Stimulated activated CD8-positive, alpha-beta memory T cell treated with anti-CD3 and anti-CD28 coated beads, Interleukin-7, amount 100 ng/mL, for 1 hour (primary cell): ENCODE results near the gene LSG1.

Experiments
- DNase-seq, 2 donors: peaks; one replicate each; pipeline ENCODE4 v3.0.0-alpha.2; 2020; ENCODE audit warnings: low read depth in 2 of 2

The LSG1 gene

DNA sequence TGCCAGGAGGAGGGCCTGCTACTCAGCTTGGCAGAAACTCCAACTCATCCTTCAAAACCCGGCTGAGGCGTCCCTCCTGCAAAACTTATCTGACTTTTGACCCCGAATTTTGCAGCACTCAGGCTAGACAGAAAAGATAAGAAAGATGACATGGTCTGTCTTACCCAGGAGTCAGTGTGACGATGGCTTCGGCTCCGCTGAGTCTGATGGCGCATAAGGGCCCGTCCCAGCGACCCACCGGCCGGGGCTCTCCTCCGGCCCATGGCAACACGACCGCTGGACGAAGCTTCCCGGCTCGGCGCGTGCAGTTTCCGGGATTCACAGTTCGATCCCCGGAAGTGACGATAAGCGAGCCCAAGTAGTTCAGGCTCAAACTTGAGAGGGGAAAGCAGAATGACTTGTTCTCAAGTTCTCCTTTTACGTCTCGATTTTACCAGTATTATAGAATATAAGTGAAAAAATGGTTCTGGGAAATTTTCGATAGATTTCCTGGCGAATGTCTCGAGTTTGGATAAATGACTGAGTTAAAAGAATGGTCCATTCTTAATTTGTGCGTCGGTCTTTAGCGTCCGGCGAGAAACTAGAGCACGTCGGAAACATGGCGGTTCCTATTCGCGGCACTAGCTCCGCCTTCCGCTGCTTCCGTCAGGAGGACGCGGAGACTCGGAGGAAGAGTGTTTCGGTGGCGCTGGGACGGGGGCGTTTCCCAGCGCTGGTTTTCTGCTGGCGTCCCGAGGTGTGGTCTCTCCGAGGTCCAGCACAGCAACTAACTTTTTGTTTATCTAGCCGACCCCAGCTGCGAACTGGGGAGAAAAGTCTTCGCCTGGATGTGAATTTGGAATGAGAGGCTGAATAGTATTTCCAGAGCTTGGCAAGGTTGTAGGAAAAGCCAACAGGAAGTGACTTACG is at the start of gene LSG1:
TSS of gene LSG1 (minus strand) at position 292 of the 909 bp plus-strand sequence. CDS start at position 263, 29 bp downstream.
- DNase-seq, result peak; percentile 76 to 83

DNA sequence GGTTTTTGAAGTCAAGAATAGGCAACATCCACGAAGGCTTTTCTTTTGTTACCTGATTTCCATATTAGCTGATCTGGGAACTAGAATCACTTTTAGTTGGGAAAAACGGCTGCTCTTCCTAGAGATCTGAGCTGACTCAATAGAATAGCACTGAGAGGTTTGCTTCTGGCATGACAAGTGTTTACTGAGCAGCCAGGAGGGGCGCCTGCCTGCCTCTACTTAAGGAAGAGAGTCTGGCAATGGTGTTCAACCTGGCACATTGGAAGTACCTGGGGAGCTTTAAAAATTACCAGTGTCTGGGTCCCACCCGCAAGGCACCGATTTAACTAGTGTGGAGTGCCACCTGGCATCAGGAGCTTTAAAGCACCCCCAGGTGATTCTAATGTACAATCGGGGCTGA is 48.1 kb upstream of the LSG1 start:
- no peak for DNase-seq

DNA sequence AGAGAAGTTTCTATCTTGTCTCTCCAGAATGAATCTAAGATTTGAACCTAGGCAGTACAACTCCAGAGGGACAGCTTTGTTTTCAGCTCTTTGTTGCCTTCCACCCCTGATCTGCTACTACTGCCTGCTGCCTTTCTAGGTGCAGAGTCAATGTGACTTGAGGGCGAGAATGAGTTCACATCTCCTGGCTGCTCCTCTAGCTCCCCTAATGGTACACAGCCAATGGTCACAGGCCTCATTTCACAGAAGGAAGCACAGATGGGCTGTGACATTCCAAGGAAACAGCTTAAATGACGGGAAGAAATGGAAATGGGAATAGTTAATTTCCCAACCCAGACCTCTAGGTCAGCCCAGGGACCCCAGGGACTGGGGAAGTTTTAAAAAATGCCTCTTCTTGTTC is 46.1 kb upstream of the LSG1 start:
- no peak for DNase-seq

DNA sequence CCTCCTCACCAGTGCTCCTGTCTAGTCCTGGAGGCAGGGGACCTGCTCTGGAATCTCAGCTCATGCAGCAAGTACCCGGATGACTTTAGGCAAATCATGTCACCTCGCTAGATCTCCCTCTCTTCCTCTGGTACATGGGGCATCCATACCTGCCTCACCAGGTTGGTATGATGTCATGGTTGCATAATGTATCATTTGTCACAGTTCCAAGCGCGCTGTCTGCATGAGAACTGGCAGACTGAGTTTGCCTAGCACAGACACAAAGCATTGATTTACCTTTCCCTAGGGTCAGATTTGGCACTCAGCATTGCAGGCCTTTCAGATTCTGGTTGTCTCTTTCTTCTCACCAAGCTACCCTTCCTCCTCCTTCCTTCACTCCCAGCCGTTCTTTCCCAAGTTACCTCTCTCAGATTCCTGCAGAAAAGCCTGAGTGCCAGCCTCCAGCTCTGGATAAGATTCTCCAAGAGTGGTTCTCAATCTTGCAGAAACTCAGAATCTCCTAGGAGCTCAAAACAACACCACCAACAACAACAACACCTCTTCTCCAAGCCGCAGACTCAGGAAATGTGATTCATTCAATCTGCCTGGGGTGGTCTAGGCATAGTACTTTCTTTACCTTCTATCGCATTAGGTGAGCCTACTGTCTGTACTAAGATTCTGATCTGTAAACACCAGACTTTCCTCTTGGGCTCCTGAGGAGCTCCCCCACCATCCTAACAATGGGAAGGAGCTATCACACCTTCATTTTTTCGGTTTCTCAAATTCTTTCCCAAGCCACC is 43.2 kb upstream of the LSG1 start:
- DNase-seq, result peak in 1 of 2 donors; percentile 11

DNA sequence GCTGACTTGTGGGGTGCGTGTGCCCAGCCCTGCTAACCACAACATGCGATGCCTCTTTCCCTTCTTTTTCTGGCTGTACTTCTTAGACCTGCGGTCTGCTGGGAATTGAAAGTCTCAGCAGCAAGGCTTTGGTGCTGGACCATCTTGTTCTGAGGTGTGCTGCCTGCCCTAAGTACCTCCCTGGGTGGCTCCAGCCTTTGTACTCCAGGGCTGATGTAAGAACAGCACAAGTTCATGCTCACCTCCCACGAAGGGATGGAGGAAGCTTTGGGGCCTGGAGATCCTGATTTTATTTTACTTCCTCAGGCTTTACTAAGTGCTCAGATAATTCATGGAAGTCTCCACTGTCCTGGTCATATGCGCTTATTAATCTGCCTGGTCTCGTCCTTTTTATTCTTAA is 42.6 kb upstream of the LSG1 start:
- no peak for DNase-seq

DNA sequence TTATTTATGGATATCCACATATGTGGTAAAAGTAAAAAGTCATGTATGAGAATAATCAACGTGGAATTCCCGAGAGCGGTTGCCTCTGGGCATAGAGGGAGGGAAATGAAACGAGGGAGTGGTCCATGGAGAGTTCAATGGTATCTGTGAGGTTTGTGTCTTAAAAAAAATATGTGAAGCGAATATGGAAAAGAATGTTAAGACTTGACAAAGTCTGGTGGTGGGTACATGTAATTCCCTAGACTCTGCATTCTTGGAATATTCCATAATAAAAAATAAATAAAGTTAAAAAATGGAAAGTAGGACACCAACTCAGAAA is 42.1 kb upstream of the LSG1 start:
- DNase-seq, result no peak

DNA sequence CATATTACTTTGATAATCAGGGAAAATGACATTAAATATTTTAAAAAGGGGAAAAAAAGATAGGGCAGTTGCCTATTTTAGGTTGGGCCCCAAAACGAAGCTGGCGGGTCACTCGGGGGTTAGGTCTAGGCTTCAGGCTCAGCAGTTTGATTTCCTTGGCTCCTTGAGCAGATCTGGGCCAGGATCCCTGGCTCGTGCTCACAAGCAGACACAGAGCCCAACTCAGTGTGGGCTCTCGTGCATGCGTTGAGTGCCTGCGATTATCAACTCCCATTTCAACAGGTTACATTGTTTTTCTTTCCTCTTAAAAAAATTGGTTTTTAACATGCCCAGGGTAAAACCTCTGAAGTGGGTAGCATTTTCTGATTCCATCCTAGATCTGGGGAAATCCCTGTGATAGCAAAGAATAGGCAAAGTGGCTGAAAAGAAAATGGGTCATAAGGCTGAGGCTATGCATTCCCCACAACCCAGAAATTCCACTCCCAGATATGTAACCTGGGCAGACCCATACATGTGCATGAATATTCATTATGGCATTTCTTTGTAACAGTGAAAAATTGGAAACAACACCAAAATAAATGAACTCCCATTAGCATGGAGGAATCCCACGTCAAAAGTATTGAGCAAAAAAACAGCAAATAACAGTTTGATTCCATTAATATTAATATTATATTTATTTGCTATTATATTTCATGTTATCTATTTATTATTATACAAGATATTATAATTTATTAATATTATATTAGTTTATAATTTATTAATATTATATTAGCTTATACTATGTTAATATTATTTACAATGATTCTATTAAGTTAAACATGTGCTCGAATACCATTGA is 41.5 kb upstream of the LSG1 start:
- DNase-seq, result no peak

DNA sequence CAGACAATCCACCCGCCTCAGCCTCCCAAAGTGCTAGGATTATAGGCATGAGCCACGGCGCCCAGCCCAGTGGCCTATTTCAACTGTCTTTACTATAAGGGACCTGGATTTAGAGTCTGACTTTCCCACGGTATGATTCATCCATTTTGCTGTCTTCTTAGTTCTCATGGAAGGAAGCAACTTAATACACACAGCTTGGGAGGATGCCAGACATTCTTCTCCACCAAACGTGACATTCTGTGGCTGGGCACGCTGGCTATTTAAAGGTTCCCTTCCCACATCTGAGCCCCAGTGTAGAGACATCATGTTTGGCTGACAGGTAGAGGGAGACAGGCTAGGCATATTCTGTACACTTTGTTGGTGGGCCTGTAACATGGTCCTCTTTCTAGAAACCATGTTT is 39.9 kb upstream of the LSG1 start:
- DNase-seq, result no peak

DNA sequence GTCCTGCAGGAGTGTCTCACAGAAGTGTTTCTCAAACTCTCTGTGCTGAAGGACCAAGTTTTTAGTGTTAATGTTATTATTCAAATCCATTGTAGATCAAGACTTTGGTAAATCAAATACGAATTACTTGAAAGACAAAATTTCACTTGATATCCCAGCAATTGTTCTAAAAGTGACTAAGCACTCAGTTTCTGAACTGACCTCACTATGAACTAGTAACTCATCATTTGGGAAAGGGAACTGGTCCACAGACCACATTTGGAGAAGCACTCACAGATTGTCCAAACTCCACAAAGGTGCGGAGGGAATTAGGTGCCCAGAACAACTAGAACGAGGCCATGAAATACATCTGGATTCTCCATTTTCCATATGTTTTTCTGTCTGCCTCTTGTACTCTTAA is 39.3 kb upstream of the LSG1 start:
- DNase-seq, result no peak

DNA sequence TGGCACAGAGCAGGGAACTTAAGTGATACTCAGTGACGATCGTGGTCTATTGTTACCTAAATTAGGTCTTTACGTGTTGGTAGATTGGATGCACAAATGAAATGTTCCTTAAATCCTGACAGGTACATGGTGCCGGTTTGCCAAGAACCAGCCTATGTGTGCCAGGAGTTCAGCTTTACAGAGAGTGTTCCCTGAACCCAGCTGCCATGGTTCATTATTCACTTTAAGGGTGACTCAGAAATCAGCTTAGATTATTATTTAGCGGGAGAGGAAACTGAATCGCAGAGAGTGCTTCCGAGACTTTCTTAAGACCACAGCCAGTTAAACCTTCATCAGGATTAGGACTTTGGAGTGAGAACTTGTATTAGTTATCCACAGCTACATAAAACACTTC is 35.2 kb upstream of the LSG1 start:
- no peak for DNase-seq

DNA sequence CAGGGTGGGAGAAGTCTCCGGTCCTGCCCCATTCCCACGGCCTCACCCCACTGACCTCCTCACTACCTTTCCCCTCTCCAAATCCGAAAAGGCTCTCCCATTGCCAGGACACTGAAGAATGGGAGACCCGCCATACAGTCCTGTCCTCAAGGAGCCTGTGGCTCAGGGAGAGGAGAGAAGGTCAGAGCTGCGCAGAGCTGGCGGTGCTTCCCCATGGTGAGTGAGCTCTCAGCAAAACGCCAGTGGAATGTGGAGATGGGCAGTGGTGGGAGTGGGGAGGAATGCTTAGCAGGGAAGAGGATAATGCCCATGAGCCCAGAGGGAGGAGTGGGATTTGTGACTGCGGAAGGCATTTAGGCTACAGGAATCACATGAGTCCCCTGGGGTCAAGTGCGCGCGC is 33.8 kb upstream of the LSG1 start:
- DNase-seq, result no peak

DNA sequence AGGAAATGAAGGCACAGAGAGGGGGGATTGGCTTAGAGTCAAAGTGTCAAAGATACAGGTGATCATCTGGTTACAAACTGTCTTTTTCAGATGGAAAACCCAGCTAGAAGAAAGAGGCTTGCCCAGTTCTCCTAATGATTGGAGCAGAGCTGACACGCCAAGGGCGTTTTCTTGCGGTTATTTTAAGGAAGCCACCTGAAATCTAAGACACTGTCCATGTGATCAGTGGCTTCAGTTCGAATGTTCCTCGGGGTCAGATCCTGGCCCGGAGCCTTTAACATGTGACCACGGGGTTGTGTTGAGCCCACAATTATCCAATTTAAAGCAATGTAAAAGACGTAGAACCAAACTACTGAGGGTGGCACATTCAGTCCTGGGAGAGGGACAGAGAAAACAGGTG is 33.2 kb upstream of the LSG1 start:
- no peak for DNase-seq

DNA sequence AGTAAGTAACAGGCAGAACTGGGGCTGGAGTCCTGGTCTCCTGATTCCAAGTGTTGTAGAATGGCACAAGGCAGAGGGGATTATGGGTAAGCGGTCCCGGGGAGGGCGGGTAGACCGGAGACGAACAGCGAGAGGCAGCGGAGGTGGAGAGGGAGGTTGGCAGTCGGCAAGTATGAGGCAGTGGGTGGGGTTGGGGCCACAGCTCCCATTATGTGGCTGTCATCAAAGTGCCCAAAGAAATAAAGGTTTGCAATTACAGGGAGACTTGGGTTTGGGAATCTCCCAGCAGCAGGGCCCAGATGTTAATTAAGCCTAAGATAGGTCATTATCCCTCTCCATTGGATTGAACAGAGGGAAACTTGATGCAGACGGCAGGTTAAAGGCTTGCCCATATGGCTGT is 30.6 kb upstream of the LSG1 start:
- no peak for DNase-seq

DNA sequence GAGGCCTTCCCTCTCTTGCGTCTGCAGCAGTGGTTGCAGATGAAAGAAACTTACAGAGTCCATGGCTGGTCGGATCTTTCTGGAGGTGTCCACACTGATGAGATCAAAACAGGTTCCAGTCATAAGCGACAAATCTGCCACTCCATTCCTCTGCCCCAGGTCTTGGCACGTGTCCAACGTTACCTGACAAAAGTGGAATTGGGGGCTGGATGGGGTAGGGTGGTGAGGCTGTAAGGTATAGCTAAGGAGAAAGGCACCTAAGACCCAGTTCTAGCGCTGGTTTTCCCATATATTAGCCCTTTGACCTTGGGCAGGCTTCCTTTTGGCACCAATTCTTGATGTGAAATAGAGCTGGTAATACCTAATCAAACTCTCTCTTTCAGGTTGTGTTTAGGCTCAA is 24.7 kb upstream of the LSG1 start:
- no peak for DNase-seq

DNA sequence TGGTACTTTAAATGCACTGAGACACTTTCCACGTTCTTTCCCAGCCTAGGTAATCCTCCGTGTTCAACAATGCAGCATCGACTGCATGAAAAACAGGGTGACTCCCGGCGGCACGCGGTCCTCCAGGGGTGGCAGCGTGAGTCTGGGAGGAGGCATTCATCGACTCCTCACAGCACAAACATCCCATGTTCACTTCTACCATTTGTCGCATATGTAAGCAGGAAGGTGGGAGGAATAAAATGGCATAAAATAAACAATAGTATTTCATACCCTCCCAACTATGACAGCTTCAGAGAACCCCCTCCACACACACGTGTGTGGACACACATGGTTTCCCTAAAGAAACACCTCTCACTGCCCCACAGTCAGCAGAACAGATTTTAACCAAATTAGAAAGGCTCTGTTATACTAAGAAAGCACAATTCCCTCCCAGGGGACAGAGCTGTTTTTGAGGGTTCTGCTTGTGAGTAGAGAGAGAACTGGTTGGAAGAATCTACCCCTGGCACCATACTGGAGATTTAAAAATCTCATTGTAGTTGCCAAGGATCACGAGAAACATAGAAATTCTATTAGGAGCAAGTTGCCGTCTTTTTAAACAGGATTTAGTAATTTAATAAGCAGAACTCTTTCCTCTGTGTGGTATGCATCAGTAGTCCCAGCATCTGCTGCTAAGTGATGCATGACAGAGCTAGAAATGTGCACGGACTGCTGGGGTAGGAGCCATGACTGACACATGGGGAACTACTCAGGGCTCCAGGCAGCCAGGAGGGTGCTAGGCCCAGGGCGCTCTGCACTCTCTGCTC is 19.7 kb upstream of the LSG1 start:
- DNase-seq, result no peak

DNA sequence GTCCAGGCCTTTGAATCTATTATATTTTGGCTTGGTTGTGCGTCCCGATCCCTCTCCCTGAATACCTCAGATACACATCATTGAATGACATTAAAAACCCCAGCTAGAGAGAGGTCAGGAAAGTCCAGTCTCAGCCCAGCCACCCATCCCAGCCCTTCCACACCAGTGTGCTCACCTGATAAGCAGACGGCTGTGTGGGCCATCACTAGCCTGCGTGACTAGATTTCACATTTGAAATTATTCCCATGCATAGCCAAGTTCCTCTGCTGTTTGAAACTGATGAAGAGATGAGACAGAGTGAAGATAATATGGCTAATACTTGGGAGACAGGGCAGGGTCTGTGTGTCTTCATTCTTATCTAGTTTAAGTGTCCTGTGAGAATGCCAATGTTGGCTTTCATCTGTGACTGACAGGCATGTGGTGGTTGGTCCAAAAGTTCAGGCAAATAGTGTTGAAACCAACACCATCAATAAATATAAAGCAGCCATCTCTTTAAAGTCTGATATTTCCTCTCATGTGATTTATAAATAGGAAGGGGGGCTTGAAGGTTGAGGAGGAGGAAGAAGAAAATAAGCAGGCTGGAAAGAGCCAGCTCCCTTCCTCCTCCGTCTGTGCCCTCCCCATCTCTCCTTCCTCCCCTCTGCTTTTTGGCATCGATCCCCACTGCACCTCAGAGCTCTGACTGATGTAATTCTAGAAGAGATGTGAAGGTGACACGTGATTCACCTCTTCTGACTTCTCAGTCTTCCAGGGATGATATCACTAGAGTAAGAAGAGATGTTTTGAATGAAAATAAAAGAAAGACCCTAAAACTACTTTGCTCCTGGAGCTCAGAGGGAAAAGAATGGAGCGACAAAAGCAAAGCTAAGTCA is 18.7 kb upstream of the LSG1 start:
- no peak for DNase-seq

DNA sequence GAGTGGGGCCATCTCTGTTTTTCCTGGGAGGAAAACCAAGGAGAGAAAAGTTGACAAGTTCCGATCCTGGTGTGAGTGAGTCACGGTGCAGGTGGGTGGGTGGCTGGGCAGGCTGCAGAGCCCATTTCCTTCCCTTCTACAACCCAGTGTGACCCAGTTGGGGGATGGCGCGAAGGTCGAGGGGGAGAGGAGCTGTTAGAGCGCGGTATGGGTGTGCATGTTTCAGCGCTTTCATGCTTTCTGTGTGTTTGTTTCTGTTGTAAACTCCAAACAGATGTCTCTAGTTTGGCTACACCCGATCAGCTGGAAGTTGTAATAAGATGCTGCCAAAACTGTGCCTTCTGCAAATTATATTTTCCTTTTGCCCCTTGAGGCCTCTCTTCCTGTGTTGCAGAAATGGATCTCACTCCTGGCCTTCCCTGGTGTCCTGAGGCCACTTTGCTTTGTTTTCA is 17.5 kb upstream of the LSG1 start:
- no peak for DNase-seq

DNA sequence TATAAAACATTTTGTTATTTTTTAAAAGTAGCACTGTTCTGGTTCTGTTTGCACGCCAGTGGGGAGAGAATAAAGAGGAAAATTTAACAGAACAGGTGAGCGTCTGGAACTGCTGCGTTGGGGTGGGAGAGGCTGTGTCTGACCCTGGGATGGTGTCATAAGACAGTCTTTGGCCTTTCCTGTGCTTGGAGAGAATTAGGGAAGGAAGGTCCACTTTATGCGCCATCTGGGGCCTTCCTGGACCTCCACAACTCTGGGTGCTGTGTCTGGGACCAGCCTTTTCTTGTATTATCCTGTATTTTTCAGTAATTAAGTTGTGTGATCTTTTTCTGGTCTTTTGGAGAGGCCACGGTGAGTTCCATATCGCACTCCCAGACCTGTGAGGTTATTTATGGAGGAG is 17.0 kb upstream of the LSG1 start:
- no peak for DNase-seq

DNA sequence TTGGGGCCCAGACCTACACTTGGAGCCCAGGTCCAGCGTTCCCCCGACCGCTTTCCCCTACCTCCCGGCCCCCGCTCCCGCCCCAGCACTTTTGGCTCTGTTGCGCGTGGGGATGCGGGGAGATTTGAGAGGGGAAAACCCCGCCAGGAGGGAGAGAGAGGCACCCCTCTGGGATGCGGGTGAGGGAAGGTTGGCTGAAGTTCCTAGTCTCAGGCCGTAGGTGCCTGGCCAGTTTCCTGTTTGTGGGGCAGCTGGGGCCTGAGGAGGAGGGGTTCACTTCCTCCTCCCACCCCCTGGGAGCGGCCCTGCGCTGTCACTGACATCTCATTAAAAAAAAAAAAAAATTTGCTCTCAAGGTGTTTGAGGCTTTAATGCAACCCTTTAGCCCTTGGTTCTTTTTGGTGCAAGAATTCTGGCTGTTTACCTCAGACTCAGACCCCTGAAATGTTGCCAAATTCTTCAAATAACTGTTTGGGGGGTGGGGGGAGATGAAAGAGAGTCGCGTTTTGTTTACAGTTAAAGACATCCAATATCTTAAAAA is 16.3 kb upstream of the LSG1 start:
- DNase-seq, result no peak

DNA sequence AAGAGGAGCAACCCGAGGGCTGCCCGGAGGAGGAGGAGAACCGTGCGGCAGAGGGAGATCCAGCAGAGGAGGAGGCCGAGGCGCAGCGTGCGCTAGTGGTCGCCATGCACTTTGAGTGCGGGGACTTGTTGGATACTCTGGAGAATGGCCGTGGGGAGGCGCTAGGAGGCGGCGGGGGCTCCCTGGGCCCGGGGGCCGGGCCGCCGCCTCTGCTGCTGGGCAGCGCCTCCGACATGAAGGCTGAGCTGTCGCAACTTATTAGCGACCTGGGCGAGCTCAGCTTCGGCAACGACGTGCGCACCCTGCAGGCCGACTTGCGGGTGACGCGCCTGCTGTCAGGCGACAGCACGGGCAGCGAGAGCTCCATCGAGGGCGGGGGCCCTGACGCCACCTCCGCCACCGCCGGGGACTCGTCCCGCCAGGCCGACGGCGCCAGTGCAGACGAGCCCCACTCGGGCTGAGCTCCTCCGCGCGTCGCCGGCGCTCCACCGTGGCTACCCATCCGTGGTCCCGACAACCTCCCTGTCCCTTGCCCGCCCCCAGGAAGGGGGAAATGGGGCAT is 15.7 kb upstream of the LSG1 start:
- DNase-seq, result peak; percentile 48 to 66
